Astrocyte (in vitro differentiated cells and primary cell): ENCODE measurements around the gene PFDN1. TPM values are rescaled to one million over a fixed set of nuclear protein-coding genes. Genes with fewer than 3 reads are reported as not detected.
A peak's percentile ranks its signal among the peaks of the same experiment; 100 is the strongest.

ENCODE experiments used
- DNase-seq: peaks from one replicate; pipeline ENCODE4 v3.0.0-alpha.2; 2010; ENCODE audit warnings: low read depth
- FAIRE-seq: peaks from 2 replicates; lab custom pipeline; 2011; peaks lifted over from hg19 to GRCh38; lab: Jason Lieb, UNC
- H2AFZ ChIP-seq: 2 replicates; pipeline ENCODE4 v1.6.0; 2012; ENCODE audit warnings: low read depth, low read length, inconsistent platforms
- H3K27ac ChIP-seq: 2 replicates; pipeline ENCODE4 v1.5.1; 2011; ENCODE audit warnings: low read depth, low read length, inconsistent platforms
- H3K27me3 ChIP-seq: 2 replicates; pipeline ENCODE4 v1.6.0; 2011; ENCODE audit warnings: low read length, inconsistent platforms; ENCODE audit not compliant: insufficient read depth
- H3K36me3 ChIP-seq: 2 replicates; pipeline ENCODE4 v1.5.1; 2011; ENCODE audit warnings: low read length, inconsistent platforms; ENCODE audit not compliant: insufficient read depth
- H3K4me1 ChIP-seq: 2 replicates; pipeline ENCODE4 v1.5.1; 2011; ENCODE audit warnings: low read length, inconsistent platforms; ENCODE audit not compliant: insufficient read depth
- H3K4me2 ChIP-seq: 2 replicates; pipeline ENCODE4 v1.6.0; 2012; ENCODE audit warnings: low read length, inconsistent platforms
- H3K4me3 ChIP-seq: 2 replicates; pipeline ENCODE4 v1.5.1; 2011; ENCODE audit warnings: low read depth, mild to moderate bottlenecking, low read length, inconsistent platforms; ENCODE audit not compliant: insufficient read depth
- H3K79me2 ChIP-seq: 2 replicates; pipeline ENCODE4 v1.6.0; 2012; ENCODE audit warnings: mild to moderate bottlenecking, low read length, inconsistent platforms; ENCODE audit not compliant: insufficient read depth
- H3K9ac ChIP-seq: 2 replicates; pipeline ENCODE4 v1.6.0; 2012; ENCODE audit warnings: mild to moderate bottlenecking, low read length, inconsistent platforms
- H3K9me3 ChIP-seq: 2 replicates; pipeline ENCODE4 v1.5.1; 2012; ENCODE audit warnings: low read depth, mild to moderate bottlenecking, low read length, inconsistent platforms; ENCODE audit not compliant: insufficient read depth
- H4K20me1 ChIP-seq: 2 replicates; pipeline ENCODE4 v1.6.0; 2012; ENCODE audit warnings: low read length, inconsistent platforms; ENCODE audit not compliant: insufficient read depth
- H3K27ac Mint-ChIP-seq: one replicate; pipeline ENCODE4 v1.8.0; 2021; ENCODE audit warnings: mild to moderate bottlenecking, mixed read lengths; ENCODE audit not compliant: unreplicated experiment
- H3K27me3 Mint-ChIP-seq: one replicate; pipeline ENCODE4 v1.8.0; 2021; ENCODE audit warnings: low read depth, mixed read lengths; ENCODE audit not compliant: unreplicated experiment
- H3K36me3 Mint-ChIP-seq: one replicate; pipeline ENCODE4 v1.8.0; 2021; ENCODE audit warnings: low read depth, mixed read lengths; ENCODE audit not compliant: unreplicated experiment
- H3K4me1 Mint-ChIP-seq: one replicate; pipeline ENCODE4 v1.8.0; 2021; ENCODE audit warnings: low read depth, mixed read lengths; ENCODE audit not compliant: unreplicated experiment
- H3K4me3 Mint-ChIP-seq: one replicate; pipeline ENCODE4 v1.8.0; 2021; ENCODE audit warnings: mild to moderate bottlenecking, moderate library complexity, mixed read lengths; ENCODE audit not compliant: unreplicated experiment
- H3K9me3 Mint-ChIP-seq: one replicate; pipeline ENCODE4 v1.8.0; 2021; ENCODE audit warnings: mild to moderate bottlenecking, mixed read lengths; ENCODE audit not compliant: unreplicated experiment
- CTCF ChIP-seq: IDR thresholded peaks from 2 replicates; pipeline ENCODE4 v1.5.1; 2011; ENCODE audit warnings: low read depth, mild to moderate bottlenecking, inconsistent platforms, low read length, moderate library complexity; ENCODE audit not compliant: insufficient read depth
- EZH2 ChIP-seq: IDR thresholded peaks from 2 replicates; pipeline ENCODE4 v1.6.1; 2012; ENCODE audit warnings: mild to moderate bottlenecking, low read length, inconsistent platforms; ENCODE audit not compliant: insufficient read depth
- total RNA-seq: library from RNA; stranded (reverse); gene quantifications from 2 replicates; pipeline ENCODE4 v1.2.1, GENCODE V29; 2021

PFDN1 gene
- total RNA-seq, 1 donor from 2014 or later = 202 TPM

GRCh38 chr5:140225396-140225795 lies 77.5 kb downstream of the PFDN1 start:
- Mint-ChIP-seq H3K4me1 (peaks cover 31% of the 10 kb centered on the region), H3K27ac (no peak overlapping the region), H3K36me3 (peaks cover 11% of the 10 kb centered on the region), H3K9me3 (no peaks in the 10 kb centered on the region), H3K4me3 (no peak overlapping the region), H3K27me3 (no peaks in the 10 kb centered on the region)
- Histone ChIP-seq H3K27ac (no peak overlapping the region), H2AFZ (no peak overlapping the region), H3K9me3 (no peaks in the 10 kb centered on the region), H3K4me3 (no peak overlapping the region), H4K20me1 (no peaks in the 10 kb centered on the region), H3K4me1 (peaks cover 30% of the 10 kb centered on the region), H3K4me2 (no peak overlapping the region), H3K27me3 (no peaks in the 10 kb centered on the region), H3K9ac (no peak overlapping the region), H3K79me2 (no peaks in the 10 kb centered on the region), H3K36me3 (no peaks in the 10 kb centered on the region)
- FAIRE-seq (no peak), DNase-seq (no peak)
- TF ChIP-seq CTCF = no peak
- no peak for TF ChIP-seq EZH2

DNA sequence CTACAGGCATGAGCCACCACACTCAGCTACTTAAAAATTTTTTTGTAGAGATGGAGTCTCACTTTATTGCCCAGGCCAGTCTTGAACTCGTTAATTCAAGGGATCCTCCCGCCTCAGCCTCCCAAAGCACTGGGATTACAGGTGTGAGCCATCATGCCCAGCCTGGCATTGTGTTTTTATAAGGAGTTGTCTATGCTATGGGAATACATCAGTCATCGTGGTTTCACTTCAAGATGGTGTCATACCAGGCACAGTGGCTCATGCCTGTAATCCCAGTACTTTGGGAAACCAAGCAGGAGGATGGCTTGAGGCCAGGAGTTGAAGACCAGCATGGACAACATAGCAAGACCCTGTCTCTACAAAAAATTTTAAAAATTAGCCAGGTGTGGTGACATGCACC lies 78.2 kb downstream of the PFDN1 start:
- Histone ChIP-seq H3K4me3 (no peak overlapping the region), H2AFZ (no peak overlapping the region), H3K4me1 (peaks cover 38% of the 10 kb centered on the region), H3K79me2 (no peaks in the 10 kb centered on the region), H3K36me3 (no peaks in the 10 kb centered on the region), H3K9me3 (no peaks in the 10 kb centered on the region), H4K20me1 (no peaks in the 10 kb centered on the region), H3K9ac (no peak overlapping the region), H3K27me3 (no peaks in the 10 kb centered on the region), H3K4me2 (no peak overlapping the region), H3K27ac (no peak overlapping the region)
- Mint-ChIP-seq H3K9me3 (no peaks in the 10 kb centered on the region), H3K36me3 (peaks cover 11% of the 10 kb centered on the region), H3K27ac (no peak overlapping the region), H3K4me1 (peaks cover 39% of the 10 kb centered on the region), H3K27me3 (no peaks in the 10 kb centered on the region), H3K4me3 (no peak overlapping the region)
- no peak for TF ChIP-seq EZH2
- no peak for TF ChIP-seq CTCF
- DNase-seq (no peak), FAIRE-seq (no peak)

- no peaks in the 10 kb centered on the region for H3K9me3 ChIP-seq
- DNase-seq (no peak), FAIRE-seq (no peak)
- no peak overlapping the region for H2AFZ ChIP-seq
- Mint-ChIP-seq H3K4me1 (peaks cover 41% of the 10 kb centered on the region), H3K36me3 (peaks cover 12% of the 10 kb centered on the region), H3K27me3 (no peaks in the 10 kb centered on the region), H3K4me3 (peak overlapping the region; percentile 60), H3K27ac (peak overlapping the region; percentile 84), H3K9me3 (no peaks in the 10 kb centered on the region)
- H3K4me2 ChIP-seq = peak overlapping the region; percentile 36
- H4K20me1 ChIP-seq = no peaks in the 10 kb centered on the region
- H3K27ac ChIP-seq = peak overlapping the region; percentile 30
- TF ChIP-seq EZH2 (no peak), CTCF (no peak)
- H3K27me3 ChIP-seq = no peaks in the 10 kb centered on the region
- H3K4me1 ChIP-seq = peaks cover 45% of the 10 kb centered on the region
- no peak overlapping the region for H3K9ac ChIP-seq
- H3K4me3 ChIP-seq = no peak overlapping the region
- no peaks in the 10 kb centered on the region for H3K36me3 ChIP-seq
- H3K79me2 ChIP-seq = no peaks in the 10 kb centered on the region
These were observed 79.3 kb downstream of the PFDN1 start for GRCh38 chr5:140223567-140223966.
